ENCODE measurements around the gene PLEKHA6.

DNA sequence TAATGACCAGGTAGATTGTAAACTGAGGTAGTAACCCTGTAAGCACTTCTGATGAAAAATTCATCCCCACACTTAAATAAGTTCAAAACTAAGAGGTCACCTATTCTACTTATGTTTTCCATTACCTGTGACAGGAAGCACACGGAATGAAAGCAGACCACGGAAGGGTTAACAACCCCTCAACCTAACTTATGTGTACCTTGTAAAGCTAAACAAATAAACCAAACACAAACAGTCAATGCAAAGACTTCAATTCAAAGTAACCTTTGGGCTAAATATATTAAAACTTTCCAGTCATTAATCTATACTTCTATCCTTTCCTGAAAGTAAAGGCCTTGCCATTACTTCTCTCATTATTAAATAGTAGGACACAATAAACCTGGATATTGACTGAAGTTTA is 44.9 kb upstream of the PLEKHA6 start:
- TF ChIP-seq CTCF (IDR thresholded peaks at IDR 0.05) (no peak), TCF7L2 (IDR thresholded peaks at IDR 0.05; ENCODE audit: low read depth, low read length) (no peak), POLR2AphosphoS5 (IDR thresholded peaks at IDR 0.05; ENCODE audit: low read depth, low read length) (no peak), SIN3A (IDR thresholded peaks at IDR 0.05; ENCODE audit: borderline replicate concordance, insufficient read depth, low read depth, low read length) (no peak)
- TF ChIP-seq, protein P1, sequence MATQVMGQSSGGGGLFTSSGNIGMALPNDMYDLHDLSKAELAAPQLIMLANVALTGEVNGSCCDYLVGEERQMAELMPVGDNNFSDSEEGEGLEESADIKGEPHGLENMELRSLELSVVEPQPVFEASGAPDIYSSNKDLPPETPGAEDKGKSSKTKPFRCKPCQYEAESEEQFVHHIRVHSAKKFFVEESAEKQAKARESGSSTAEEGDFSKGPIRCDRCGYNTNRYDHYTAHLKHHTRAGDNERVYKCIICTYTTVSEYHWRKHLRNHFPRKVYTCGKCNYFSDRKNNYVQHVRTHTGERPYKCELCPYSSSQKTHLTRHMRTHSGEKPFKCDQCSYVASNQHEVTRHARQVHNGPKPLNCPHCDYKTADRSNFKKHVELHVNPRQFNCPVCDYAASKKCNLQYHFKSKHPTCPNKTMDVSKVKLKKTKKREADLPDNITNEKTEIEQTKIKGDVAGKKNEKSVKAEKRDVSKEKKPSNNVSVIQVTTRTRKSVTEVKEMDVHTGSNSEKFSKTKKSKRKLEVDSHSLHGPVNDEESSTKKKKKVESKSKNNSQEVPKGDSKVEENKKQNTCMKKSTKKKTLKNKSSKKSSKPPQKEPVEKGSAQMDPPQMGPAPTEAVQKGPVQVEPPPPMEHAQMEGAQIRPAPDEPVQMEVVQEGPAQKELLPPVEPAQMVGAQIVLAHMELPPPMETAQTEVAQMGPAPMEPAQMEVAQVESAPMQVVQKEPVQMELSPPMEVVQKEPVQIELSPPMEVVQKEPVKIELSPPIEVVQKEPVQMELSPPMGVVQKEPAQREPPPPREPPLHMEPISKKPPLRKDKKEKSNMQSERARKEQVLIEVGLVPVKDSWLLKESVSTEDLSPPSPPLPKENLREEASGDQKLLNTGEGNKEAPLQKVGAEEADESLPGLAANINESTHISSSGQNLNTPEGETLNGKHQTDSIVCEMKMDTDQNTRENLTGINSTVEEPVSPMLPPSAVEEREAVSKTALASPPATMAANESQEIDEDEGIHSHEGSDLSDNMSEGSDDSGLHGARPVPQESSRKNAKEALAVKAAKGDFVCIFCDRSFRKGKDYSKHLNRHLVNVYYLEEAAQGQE (IDR thresholded peaks at IDR 0.05; ENCODE audit: insufficient read depth in 1 of 2, low read depth in 2 of 2, low read length in 1 of 2), result no peak

Data from Panc1 (cell line).